Ammon's horn (tissue), 1 donor: ENCODE measurements around the gene PDE2A.

ENCODE experiments used
- DNase-seq: peaks from one replicate; pipeline ENCODE4 v3.0.0-alpha.2; 2016; ENCODE audit warnings: low spot score

Gene PDE2A

GRCh38 chr11:72655896-72656464, 18.2 kb downstream of the PDE2A start:
- DNase-seq: no peak

DNA sequence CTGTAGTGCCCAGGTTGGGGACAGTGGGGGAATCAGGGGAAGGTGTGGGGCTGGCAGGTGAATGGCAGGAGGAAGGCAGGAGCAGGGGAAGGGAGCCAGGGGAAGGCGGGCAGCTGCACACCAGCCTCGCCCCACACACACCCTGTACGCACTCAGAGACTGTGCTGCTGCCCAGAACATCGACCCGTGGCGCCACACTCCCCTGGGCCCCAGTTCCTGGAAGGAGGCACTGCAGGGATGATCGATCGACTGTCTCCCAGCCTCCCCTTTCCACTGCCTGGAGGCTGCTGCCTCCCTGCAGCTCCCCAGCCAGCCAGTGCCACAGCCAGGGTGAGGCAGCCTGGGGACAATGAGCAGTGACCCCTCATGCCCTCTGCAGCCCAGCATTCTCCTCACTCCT, 19.2 kb downstream of the PDE2A start:
- DNase-seq: no peak

- no peak for DNase-seq
These were observed 20.6 kb downstream of the PDE2A start for GRCh38 chr11:72653649-72654048.

DNA sequence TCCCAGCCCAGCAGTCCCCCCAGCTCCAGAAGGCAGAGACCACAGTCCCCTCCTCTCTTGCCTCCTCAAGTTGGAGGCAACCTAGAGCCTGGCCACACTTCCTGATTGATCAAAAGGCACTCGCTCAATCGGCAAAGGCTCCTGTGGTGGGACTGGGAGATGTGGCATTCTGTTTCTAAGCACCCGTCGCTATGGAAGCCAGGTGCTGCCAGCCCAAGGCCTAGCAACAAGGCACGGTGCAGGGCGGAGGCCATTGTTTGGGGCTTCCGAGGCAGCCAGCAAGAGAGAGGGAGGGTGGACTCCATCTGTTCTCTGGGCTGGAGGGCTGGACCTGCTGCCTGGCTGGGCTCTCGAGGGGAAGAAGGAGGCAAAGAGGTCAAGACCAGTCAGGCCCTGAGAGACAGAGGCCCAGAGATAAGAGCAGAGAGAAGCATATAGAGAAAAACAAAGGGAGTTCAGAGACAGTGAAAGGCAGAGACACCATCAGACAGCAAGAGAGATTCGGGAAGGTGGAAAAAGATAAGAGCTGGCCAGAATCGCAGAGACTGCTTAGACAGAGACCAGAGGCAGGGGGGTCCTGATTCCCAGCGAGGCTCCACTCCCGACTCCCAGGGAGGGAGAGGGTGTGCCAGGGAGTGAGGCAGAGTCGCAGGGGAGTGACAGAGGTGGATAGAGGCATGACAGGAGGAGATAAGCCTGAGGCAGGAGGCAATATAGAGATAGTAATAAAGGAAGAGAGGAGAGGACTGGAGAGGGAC, 21.2 kb downstream of the PDE2A start:
- no peak for DNase-seq

DNA sequence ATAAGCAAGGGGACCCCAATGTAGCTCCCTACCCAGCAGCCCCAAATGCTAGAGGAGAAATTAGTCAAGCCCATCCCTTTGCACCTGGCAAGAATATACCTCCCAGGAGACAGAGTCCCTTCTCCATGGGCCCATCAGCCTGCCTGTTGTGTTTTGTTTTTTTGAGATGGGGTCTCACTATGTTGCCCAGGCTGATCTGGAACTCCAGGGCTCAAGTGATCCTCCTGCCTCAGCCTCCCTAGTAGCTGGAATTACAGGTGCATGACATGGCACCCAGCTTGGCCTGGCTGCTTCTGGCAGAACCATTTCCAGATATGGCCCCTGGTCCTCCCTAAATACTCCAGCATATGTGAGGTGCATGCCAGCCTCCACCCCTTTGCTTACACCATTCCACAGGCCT, 22.1 kb downstream of the PDE2A start:
- DNase-seq: no peak

GRCh38 chr11:72649215-72649976, 24.8 kb downstream of the PDE2A start:
- DNase-seq: no peak

GRCh38 chr11:72648384-72649136, 25.7 kb downstream of the PDE2A start:
- DNase-seq: no peak

DNA sequence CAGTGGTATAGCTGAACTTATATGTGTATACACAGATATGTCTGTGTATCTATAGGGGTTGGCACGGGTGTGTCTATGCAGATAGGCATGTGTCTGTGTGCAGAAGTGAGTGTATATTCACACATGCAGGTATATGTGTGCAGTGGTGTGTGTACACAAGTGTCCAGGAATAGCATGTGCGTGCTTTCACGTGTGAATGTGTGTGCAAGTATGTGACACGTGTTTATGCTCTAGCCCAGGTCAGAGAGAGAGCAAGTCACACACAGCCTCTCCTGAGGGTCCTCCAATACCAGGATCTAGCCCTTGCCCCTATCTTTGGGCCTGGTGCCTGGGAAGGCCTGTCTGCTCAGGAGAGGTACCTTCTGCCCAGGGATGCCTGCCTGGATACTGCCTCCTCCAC, 26.3 kb downstream of the PDE2A start:
- no peak for DNase-seq

DNA sequence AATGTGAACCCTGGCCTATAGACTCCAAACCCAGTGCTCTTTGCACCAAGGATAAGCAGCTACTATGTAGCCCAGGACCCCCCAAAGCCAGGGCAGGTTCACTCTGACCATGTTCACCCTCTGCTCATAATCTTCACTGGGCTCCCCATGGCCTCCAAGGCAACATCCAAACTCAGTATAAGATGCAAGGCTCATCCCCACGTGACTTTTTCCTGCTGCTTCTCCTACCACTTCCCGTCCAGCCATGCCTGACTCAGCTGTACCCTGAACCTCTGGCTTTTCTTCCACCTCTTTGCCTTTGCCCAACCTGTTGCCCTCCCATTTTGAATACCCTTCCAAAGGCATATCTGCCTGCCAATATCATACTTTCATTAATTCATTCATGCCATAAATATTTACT, 27.8 kb downstream of the PDE2A start:
- DNase-seq: no peak

DNA sequence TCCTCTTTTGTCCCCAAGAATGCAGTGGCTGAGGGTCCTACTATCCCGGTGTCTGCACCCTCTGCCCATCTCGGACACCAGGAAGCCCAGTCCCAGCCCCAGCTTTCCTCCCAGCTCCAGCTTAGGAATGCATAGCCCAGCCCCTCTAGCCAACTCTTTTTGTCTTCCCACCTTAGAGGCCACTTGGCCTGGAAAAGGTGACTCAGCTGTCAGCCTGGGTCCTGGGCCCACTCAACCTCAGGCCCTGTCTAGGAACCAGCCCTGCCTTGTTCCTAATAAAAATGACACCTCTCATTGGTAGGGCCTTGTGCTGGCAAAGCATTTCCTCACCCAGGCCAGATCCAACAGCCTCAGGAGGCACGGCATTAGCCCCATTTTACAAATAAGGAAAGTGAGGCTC, 28.2 kb downstream of the PDE2A start:
- no peak for DNase-seq

DNA sequence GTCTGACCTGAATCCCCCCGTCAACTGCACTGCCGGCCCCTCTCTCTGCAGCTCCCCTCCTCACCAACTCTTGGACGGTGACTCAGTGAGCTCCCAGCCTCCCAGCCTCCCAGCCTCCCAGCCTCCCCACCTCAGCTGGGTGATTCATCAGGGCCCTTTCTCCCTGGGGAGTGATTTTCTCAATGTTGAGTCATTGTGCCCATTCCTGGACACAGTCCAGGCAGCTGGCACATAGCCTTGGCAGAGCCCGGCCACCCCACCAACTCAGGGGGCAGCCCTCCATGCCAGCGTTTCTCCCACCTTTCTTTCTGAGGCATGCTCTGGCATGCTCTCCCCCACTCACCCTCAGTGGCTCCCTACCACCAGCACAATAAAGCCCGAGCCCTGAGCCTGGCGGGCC, 30.7 kb downstream of the PDE2A start:
- no peak for DNase-seq

DNA sequence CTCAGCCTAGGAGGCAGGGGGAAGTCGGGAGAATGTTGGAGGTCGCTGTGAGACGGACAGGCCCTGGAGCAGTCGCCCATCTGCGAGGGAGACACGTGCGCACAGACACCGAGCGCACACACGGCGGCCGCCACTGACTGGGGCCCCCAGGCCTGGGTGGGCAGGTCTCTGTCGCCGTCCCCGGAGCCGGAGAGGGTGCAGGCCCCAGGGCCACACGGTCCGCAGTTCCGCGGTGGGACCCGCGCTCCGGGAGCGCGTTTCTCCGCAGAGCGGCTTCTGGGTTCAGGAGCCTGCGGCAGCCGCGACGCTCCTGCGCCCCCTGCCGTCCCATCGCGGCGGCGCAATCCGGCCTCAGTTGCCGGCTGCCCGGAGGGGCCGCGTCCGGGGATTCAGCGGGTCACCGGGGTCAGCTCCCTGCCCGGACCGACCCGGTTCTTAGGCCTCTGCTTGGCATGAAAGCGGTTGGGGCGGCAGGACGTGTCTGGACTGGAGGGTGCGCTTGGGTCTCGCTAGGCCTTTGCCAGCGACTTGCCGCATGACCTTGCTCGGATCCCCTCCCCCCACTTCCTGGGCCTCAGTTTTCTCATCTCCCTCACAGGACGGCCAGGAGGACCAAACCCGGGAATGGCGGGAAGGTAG, 31.2 kb downstream of the PDE2A start:
- peak; percentile 57 for DNase-seq

DNA sequence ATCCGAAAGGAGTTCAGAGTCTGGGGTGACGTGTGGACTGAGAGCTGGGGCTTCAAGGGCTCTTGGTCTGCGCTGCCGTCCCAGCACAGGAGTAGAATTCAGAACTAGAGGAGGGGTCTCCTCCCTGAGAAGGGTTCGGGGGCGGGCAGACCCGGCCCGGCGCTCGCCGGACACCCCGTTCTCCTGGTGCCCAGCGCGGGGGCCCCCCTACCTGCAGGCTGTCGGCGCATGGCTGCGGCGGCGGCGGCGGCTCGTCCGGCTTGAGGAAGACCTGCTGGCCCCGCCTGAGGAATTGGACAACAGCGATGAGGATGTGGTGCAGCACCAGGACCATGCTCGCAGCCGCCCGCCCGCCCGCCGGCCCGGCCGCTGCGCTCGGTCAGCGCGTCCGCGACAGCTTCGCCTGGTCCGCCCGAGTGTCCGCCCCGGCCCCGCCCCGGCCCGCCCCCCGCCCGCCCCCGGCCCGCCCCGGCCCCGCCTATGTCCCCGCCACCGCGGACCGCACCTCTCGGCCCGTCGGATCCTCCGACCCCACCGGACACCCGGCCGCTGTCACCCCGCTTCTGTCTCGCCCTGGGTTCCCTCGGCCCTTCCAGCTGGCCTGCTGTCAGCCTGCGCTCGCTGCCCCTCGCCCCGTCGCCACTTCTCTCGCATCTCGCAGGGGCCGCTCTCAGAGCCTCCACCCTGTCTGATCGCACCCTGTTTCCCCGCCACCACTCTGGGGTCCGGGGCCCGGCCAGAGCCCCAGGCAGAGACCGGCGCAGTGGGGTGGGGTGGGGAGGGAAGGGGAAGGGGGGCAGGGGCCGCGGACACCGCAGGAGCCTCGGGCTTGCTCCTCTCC, 32.0 kb downstream of the PDE2A start:
- DNase-seq: peak; percentile 39

DNA sequence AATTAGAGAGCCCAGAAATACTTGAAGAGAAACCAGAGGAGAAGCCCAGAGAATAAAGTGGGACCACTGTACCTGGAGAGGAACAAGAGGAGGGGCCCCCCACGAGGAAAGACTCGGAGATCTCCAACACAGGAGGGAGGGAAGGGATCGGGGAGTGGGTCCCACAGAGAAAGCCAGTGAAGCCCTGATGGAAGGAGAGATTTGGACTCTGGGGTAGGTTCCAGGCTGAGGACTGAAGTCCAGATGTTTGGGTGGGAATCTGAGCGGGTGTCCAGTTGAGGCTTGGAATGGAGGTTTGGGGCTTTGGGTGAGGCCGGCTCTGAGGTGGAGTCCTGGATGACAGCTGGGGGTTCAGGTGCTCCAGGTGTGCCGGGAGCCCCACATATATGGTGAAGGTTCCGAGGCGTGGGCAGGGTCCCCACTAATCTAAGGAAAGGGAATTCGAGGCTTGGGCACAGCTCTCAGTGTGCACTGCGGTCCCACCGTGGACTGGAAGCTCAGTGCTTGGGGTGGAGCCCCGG, 32.6 kb downstream of the PDE2A start:
- no peak for DNase-seq

- no peak for DNase-seq
These were observed 34.5 kb downstream of the PDE2A start for GRCh38 chr11:72639502-72640375.

- no peak for DNase-seq
These were observed 36.3 kb downstream of the PDE2A start for GRCh38 chr11:72637926-72638325.

GRCh38 chr11:72637198-72637597, 37.0 kb downstream of the PDE2A start:
- no peak for DNase-seq

GRCh38 chr11:72636376-72636775, 37.8 kb downstream of the PDE2A start:
- DNase-seq: no peak

DNA sequence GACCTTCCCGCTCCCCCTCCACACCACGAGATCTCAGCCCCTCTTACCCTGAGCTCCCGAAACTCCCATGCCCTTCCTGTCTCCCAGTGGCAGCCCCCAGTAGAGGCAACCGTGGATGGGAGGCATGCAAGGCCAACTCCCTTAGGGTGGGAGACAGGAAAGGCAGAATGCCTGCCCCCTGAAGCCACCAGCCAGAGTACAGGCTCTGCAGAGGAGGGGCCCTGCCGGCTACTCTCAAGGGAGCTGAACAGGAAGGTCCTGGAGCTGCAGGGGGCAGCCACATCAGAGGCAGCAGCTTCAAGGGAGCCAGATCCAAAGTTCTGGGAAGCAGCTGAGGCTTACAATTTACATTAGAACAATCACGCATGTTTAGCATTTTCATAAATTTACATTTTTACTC, 38.3 kb downstream of the PDE2A start:
- no peak for DNase-seq
